Esophagus squamous epithelium (tissue), 5 donors: Measurements from ENCODE around the gene GALNT14. TPM values are rescaled to one million over a fixed set of nuclear protein-coding genes. Genes with fewer than 3 reads are reported as not detected.

ENCODE experiments used
- DNase-seq: peaks from one replicate; lab custom pipeline; 2025; lab: John Stamatoyannopoulos, UW
- H3K27ac ChIP-seq, 4 donors: fragments of 200-600 bp; sonication (generic); one replicate each; pipeline ENCODE4 v1.5.1; 2016 to 2019; ENCODE audit warnings: mild to moderate bottlenecking in 1 of 4
- H3K27me3 ChIP-seq, 4 donors: fragments of 200-600 bp; sonication (generic); 1 replicate in 3 of 4; 2 replicates in 1 of 4; pipeline versions ENCODE4 v1.5.1 to v1.6.0; 2017 to 2021; ENCODE audit warnings: antibody characterized with exemption in 1 of 4
- H3K36me3 ChIP-seq, 3 donors: fragments of 200-600 bp; sonication (generic); one replicate each; pipeline ENCODE4 v1.5.1; 2016 to 2019
- H3K4me1 ChIP-seq, 3 donors: fragments of 200-600 bp; sonication (generic); one replicate each; pipeline ENCODE4 v1.5.1; 2017 to 2019
- H3K4me3 ChIP-seq, 4 donors: fragments of 200-600 bp; sonication (generic); 1 replicate in 3 of 4; 2 replicates in 1 of 4; pipeline ENCODE4 v1.5.1; 2016 to 2019; ENCODE audit warnings: mild to moderate bottlenecking in 2 of 4, moderate library complexity in 1 of 4
- H3K9me3 ChIP-seq, 3 donors: fragments of 200-600 bp; sonication (generic); one replicate each; pipeline ENCODE4 v1.5.1; 2016 to 2019
- CTCF ChIP-seq, 6 experiments: fragments of 450-650 bp in 4 of 6; fragments of 200-600 bp in 2 of 6; sonication (generic) in 2 of 6; IDR thresholded peaks; one replicate each; pipeline ENCODE4 v1.5.1; 2016 to 2019; ENCODE audit warnings: antibody characterized with exemption in 6 of 6, mild to moderate bottlenecking in 4 of 6, moderate library complexity in 4 of 6
- POLR2A ChIP-seq, 4 donors: fragments of 450-650 bp; IDR thresholded peaks; one replicate each; pipeline ENCODE4 v1.6.1; 2017; ENCODE audit warnings: antibody characterized with exemption in 4 of 4, mild to moderate bottlenecking in 4 of 4, moderate library complexity in 3 of 4
- WGBS, 2 donors: methylation state at CpG; one replicate each; pipeline ENCODE4 v1.1.5; 2018; 5-methylcytosine and 5-hydroxymethylcytosine counted together
- intact Hi-C: fragments of 100-400 bp; cut with DNase I; formaldehyde crosslinking; loops from one replicate; pipeline ENCODE4 v1.15.0; 2022
- total RNA-seq, 4 donors: library from RNA; depleted of rRNA; stranded (reverse); fragments of >200 nt; gene quantifications; one replicate each; pipeline ENCODE4 v1.1.0, GENCODE V29; 2016
- donor health status: DM: yes; HTN: yes; CAD: no.

The GALNT14 gene
- total RNA-seq, 4 donors from 2014 or later: 18.6 to 29.0 (median 21.3) TPM

DNA sequence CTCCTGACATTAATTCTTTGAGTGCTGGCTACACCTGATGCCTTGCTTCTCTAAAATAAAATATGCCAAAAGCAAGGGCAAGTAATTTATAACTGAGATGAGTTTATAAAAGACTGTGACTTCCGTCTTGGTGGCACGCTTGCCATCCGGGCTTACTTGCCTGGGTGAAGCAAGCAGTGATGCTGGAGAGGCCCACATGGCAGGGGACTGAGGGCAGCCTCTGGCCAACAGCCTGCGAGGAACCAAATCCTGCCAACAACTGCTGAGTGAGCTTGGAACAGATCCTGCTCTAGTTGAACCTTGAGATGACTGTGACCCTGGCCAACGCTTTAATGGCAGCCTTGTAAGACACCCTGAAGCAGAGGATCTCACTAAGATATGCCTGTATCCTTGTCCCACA is 234.9 kb downstream of the GALNT14 start:
- no peaks in the 10 kb centered on the region for H3K27me3 ChIP-seq
- no peak overlapping the region for H3K27ac ChIP-seq
- DNase-seq: no peak
- H3K4me3 ChIP-seq: no peak overlapping the region
- TF ChIP-seq CTCF (IDR thresholded peaks at IDR 0.05): no peak
- no peak for TF ChIP-seq POLR2A (IDR thresholded peaks at IDR 0.05)
- intact Hi-C loops: no loop called here
- no peaks in the 10 kb centered on the region for H3K9me3 ChIP-seq
- peaks cover 0 to 11% (median 0%) of the 10 kb centered on the region in 3 donors for H3K36me3 ChIP-seq
- 90 to 100% methylated on average over 1 to 4 of the region's 5 CpGs for WGBS, 2 donors
- no peaks in the 10 kb centered on the region for H3K4me1 ChIP-seq

DNA sequence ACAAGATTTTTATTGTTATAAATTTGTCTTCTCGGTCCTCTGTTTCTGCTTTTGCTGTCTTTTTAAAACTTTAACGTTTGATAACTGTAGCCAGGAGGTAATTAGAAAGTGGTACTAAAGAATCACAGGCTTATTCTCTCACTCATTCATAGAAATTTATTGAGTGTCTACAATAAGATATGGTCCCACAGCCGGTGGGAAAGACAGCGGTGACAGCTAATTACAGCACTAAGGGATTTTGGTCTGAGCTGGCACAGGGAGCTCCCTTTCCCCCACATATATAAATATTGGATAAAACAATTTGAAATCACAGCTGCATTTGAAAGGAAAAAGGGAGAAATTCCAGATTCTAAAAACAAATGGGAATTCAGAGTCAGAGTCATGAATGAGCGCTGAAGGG is 237.9 kb downstream of the GALNT14 start:
- no peaks in the 10 kb centered on the region for H3K9me3 ChIP-seq
- TF ChIP-seq CTCF (IDR thresholded peaks at IDR 0.05) (no peak), POLR2A (IDR thresholded peaks at IDR 0.05) (no peak)
- no peak for DNase-seq
- H3K27me3 ChIP-seq: no peaks in the 10 kb centered on the region
- no peak overlapping the region for H3K27ac ChIP-seq
- intact Hi-C loops: no loop called here
- WGBS, 2 donors: 76 to 85% methylated on average over 5 of the region's 5 CpGs
- no peak overlapping the region for H3K4me3 ChIP-seq
- H3K36me3 ChIP-seq: peaks cover 0 to 13% (median 0%) of the 10 kb centered on the region in 3 donors
- no peaks in the 10 kb centered on the region for H3K4me1 ChIP-seq

- H3K36me3 ChIP-seq: peaks cover 0 to 13% (median 0%) of the 10 kb centered on the region in 3 donors
- H3K27ac ChIP-seq: no peak overlapping the region
- no peak for DNase-seq
- no peaks in the 10 kb centered on the region for H3K9me3 ChIP-seq
- 75 to 95% methylated on average over 9 to 13 of the region's 14 CpGs for WGBS, 2 donors
- H3K4me3 ChIP-seq: no peak overlapping the region
- H3K27me3 ChIP-seq: no peaks in the 10 kb centered on the region
- intact Hi-C loops: no loop called here
- TF ChIP-seq POLR2A (IDR thresholded peaks at IDR 0.05) (no peak), CTCF (IDR thresholded peaks at IDR 0.05) (no peak)
- no peaks in the 10 kb centered on the region for H3K4me1 ChIP-seq
Measured at GRCh38 chr2:30899516-30900054, 238.7 kb downstream of the GALNT14 start.

DNA sequence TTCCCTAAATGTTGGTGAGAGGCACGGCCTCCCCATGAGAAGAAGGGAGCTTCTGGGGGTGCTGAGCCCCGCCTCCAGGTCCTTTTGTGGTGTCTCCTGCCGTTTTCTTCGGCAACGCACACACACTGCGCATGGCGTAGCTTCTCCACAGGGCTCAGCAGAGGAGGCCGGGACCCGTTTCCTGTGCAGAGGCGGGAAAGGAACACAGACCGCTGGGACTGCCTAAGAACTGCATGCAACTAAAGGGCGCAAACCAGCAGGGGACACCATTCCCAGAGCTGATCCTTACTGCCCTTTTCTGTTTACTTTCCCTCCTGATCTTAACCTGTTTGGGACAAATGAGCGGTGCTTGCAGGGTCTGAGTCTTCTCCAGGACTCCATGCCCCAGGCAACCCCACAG is 240.7 kb downstream of the GALNT14 start:
- no peak overlapping the region for H3K4me3 ChIP-seq
- no peaks in the 10 kb centered on the region for H3K9me3 ChIP-seq
- intact Hi-C loops: no loop called here
- no peaks in the 10 kb centered on the region for H3K4me1 ChIP-seq
- 77 to 94% methylated on average over 3 to 12 of the region's 13 CpGs for WGBS, 2 donors
- H3K27me3 ChIP-seq: no peaks in the 10 kb centered on the region
- peaks cover 0 to 4% (median 0%) of the 10 kb centered on the region in 3 donors for H3K36me3 ChIP-seq
- no peak for DNase-seq
- no peak overlapping the region for H3K27ac ChIP-seq
- no peak for TF ChIP-seq CTCF (IDR thresholded peaks at IDR 0.05)
- no peak for TF ChIP-seq POLR2A (IDR thresholded peaks at IDR 0.05)

- Histone ChIP-seq H3K27ac (no peak overlapping the region), H3K9me3 (no peaks in the 10 kb centered on the region), H3K4me1 (no peaks in the 10 kb centered on the region), H3K36me3 (peaks cover 0 to 4% (median 0%) of the 10 kb centered on the region in 3 donors), H3K4me3 (no peak overlapping the region), H3K27me3 (peaks cover 0 to 5% (median 0%) of the 10 kb centered on the region in 4 donors)
- no peak for TF ChIP-seq POLR2A (IDR thresholded peaks at IDR 0.05)
- TF ChIP-seq CTCF (IDR thresholded peaks at IDR 0.05): no peak
- 70 to 71% methylated on average over 4 to 5 of the region's 5 CpGs for WGBS, 2 donors
- intact Hi-C loops: no loop called here
- no peak for DNase-seq
Measured at GRCh38 chr2:30894498-30895119, 243.6 kb downstream of the GALNT14 start.
